ENCODE data around the gene CTDP1.

GRCh38 chr18:79760881-79761280, 81.3 kb downstream of the CTDP1 start:
- TF ChIP-seq, protein P1, sequence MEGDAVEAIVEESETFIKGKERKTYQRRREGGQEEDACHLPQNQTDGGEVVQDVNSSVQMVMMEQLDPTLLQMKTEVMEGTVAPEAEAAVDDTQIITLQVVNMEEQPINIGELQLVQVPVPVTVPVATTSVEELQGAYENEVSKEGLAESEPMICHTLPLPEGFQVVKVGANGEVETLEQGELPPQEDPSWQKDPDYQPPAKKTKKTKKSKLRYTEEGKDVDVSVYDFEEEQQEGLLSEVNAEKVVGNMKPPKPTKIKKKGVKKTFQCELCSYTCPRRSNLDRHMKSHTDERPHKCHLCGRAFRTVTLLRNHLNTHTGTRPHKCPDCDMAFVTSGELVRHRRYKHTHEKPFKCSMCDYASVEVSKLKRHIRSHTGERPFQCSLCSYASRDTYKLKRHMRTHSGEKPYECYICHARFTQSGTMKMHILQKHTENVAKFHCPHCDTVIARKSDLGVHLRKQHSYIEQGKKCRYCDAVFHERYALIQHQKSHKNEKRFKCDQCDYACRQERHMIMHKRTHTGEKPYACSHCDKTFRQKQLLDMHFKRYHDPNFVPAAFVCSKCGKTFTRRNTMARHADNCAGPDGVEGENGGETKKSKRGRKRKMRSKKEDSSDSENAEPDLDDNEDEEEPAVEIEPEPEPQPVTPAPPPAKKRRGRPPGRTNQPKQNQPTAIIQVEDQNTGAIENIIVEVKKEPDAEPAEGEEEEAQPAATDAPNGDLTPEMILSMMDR (IDR thresholded peaks at IDR 0.05) = no peak
- no peak for TF ChIP-seq POLR2A (IDR thresholded peaks at IDR 0.05)

Measured in lower leg skin (tissue), 3 donors.